Liver (tissue), 9 donors: Measurements from ENCODE around the gene KSR1. TPM values are rescaled to one million over a fixed set of nuclear protein-coding genes. Genes with fewer than 3 reads are reported as not detected.

Experiments
- DNase-seq: peaks from one replicate; pipeline ENCODE4 v3.0.0-alpha.2; 2017; ENCODE audit warnings: low spot score
- H3K27ac ChIP-seq, 2 donors: one replicate each; pipeline ENCODE4 v1.7.0; 2013; ENCODE audit warnings: inconsistent platforms in 2 of 2, low read length in 2 of 2, control low read depth in 1 of 2, low read depth in 1 of 2, mild to moderate bottlenecking in 1 of 2
- H3K27me3 ChIP-seq, 4 donors: one replicate each; pipeline versions ENCODE4 v1.6.1 to v1.7.0; 2013; ENCODE audit warnings: low read length in 3 of 4, inconsistent platforms in 1 of 4, mild to moderate bottlenecking in 1 of 4, moderate library complexity in 1 of 4; ENCODE audit not compliant: control insufficient read depth in 4 of 4, insufficient read depth in 4 of 4
- H3K36me3 ChIP-seq, 4 donors: one replicate each; pipeline versions ENCODE4 v1.6.1 to v1.7.0; 2013; ENCODE audit warnings: low read length in 3 of 4, mild to moderate bottlenecking in 3 of 4, low read depth in 1 of 4, moderate library complexity in 1 of 4; ENCODE audit not compliant: control insufficient read depth in 4 of 4, insufficient read depth in 3 of 4
- H3K4me1 ChIP-seq, 4 donors: one replicate each; pipeline versions ENCODE4 v1.6.1 to v1.7.0; 2013; ENCODE audit warnings: low read length in 3 of 4, mild to moderate bottlenecking in 3 of 4, moderate library complexity in 1 of 4; ENCODE audit not compliant: control insufficient read depth in 4 of 4, insufficient read depth in 4 of 4
- H3K4me3 ChIP-seq, 3 donors: one replicate each; pipeline versions ENCODE4 v1.6.1 to v1.7.0; 2013; ENCODE audit warnings: low read length in 3 of 3, control low read depth in 1 of 3, low read depth in 1 of 3, mild to moderate bottlenecking in 1 of 3
- H3K9ac ChIP-seq, 2 donors: one replicate each; pipeline ENCODE4 v1.7.0; 2013; ENCODE audit warnings: low read length in 2 of 2, mild to moderate bottlenecking in 2 of 2, moderate library complexity in 2 of 2, control low read depth in 1 of 2, low read depth in 1 of 2
- H3K9me3 ChIP-seq, 4 donors: one replicate each; pipeline versions ENCODE4 v1.6.1 to v1.7.0; 2013; ENCODE audit warnings: low read length in 3 of 4; ENCODE audit not compliant: control insufficient read depth in 4 of 4
- EGR1 ChIP-seq, 2 donors: IDR thresholded peaks; 2 replicates each; pipeline ENCODE4 v1.6.1; 2016 to 2018; ENCODE audit warnings: antibody characterized with exemption in 2 of 2, low read depth in 2 of 2
- FOXA1 ChIP-seq: IDR thresholded peaks from 2 replicates; pipeline ENCODE4 v1.6.1; 2016; ENCODE audit warnings: antibody characterized with exemption
- FOXA2 ChIP-seq: IDR thresholded peaks from 2 replicates; pipeline ENCODE4 v1.6.1; 2016; ENCODE audit warnings: antibody characterized with exemption
- HNF4A ChIP-seq, 2 donors: conservative IDR thresholded peaks; 2 replicates each; pipeline ENCODE4 v1.6.1; 2016; ENCODE audit warnings: antibody characterized with exemption in 2 of 2, mild to moderate bottlenecking in 2 of 2
- HNF4G ChIP-seq: IDR thresholded peaks from 2 replicates; pipeline ENCODE4 v1.6.1; 2016; ENCODE audit warnings: antibody characterized with exemption
- NR2F2 ChIP-seq: IDR thresholded peaks from 2 replicates; pipeline ENCODE4 v1.6.1; 2016; ENCODE audit warnings: antibody characterized with exemption
- RAD21 ChIP-seq, 2 donors: IDR thresholded peaks; 2 replicates each; pipeline ENCODE4 v1.6.1; 2016; ENCODE audit warnings: antibody characterized with exemption in 2 of 2, mild to moderate bottlenecking in 2 of 2
- RXRA ChIP-seq, 2 donors: IDR thresholded peaks; 2 replicates each; pipeline ENCODE4 v1.6.1; 2017 to 2018; ENCODE audit warnings: antibody characterized with exemption in 2 of 2, mild to moderate bottlenecking in 1 of 2
- SP1 ChIP-seq: IDR thresholded peaks from 2 replicates; pipeline ENCODE4 v1.6.1; 2018; ENCODE audit warnings: antibody characterized with exemption, mild to moderate bottlenecking
- TAF1 ChIP-seq: conservative IDR thresholded peaks from 2 replicates; pipeline ENCODE4 v1.6.1; 2016; ENCODE audit warnings: antibody characterized with exemption, mild to moderate bottlenecking
- YY1 ChIP-seq: IDR thresholded peaks from 2 replicates; pipeline ENCODE4 v1.6.1; 2016; ENCODE audit warnings: antibody characterized with exemption, mild to moderate bottlenecking
- whole genome bisulfite sequencing: extraction: QIAGEN DNeasy Blood & Tissue Kit; methylation state at CpG from one replicate; pipeline ENCODE4 v1.1.7; 2013; 5-methylcytosine and 5-hydroxymethylcytosine counted together
- polyA plus RNA-seq, 2 donors: library from polyadenylated mRNA; stranded (reverse) in 1 of 2; unstranded in 1 of 2; fragments of 200-250 nt in 1 of 2; fragments of >200 nt in 1 of 2; fragmentation: Nextera tagmentation in 1 of 2; extraction: Ambion mirVana in 1 of 2; gene quantifications; one replicate each; pipeline versions ENCODE4 v1.2.1 to v1.2.3, GENCODE V29; 2013 to 2015
- total RNA-seq, 2 donors: library from RNA; depleted of rRNA; stranded (reverse); fragments of >200 nt; gene quantifications; one replicate each; pipeline ENCODE4 v1.2.3, GENCODE V29; 2014
- TF ChIP-seq, protein P1 (sequence below): IDR thresholded peaks from 2 replicates; pipeline ENCODE4 v1.6.1; 2016; ENCODE audit warnings: antibody characterized with exemption
- TF ChIP-seq, protein P2 (sequence below): IDR thresholded peaks from 2 replicates; pipeline ENCODE4 v1.6.1; 2016; ENCODE audit warnings: antibody characterized with exemption
- TF ChIP-seq, protein P3 (sequence below): fragments of 150-350 bp; IDR thresholded peaks from 2 replicates; pipeline ENCODE4 v1.5.1; 2017; ENCODE audit warnings: improper control_type of control experiment, low read depth, low read length; ENCODE audit not compliant: missing input control
- donor health status: healthy.
- donor health status: healthy.
- donor health status: healthy.
- donor health status: healthy.
- donor health status: healthy.

KSR1 gene
- total and polyA plus RNA-seq, 4 donors = 1.2 to 9.0 (median 4.1) TPM

DNA sequence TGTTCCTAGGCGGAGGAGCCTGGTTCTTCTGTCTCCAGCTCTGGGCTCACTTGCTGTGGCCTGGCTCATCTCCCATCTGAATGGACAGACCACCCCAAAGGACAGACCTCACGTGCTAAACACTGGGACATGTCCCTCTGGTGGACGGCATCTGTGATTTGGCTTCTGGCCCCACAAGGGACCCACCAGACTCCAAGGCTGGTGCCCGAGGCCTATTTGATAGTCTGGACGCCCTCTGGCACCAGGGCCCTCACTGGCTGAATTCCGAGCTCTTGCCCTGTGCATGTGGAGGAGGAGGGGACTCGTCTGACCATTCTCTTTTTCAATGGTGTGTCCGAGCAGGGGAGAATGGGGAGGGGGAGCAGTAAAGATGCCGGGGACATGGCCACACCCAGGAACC is 112.0 kb downstream of the KSR1 start:
- no peaks in the 10 kb centered on the region for H3K27me3 ChIP-seq
- H3K36me3 ChIP-seq = no peaks in the 10 kb centered on the region
- H3K27ac ChIP-seq = no peak overlapping the region
- no peaks in the 10 kb centered on the region for H3K4me1 ChIP-seq
- H3K9ac ChIP-seq = no peak overlapping the region
- 97% methylated on average over 9 of the region's 9 CpGs for WGBS
- H3K9me3 ChIP-seq = no peaks in the 10 kb centered on the region
- no peak overlapping the region for H3K4me3 ChIP-seq
- DNase-seq = no peak
- TF ChIP-seq NR2F2 (no peak), HNF4A (conservative IDR thresholded peaks at IDR 0.05) (no peak), FOXA1 (no peak), YY1 (no peak), HNF4G (no peak)

DNA sequence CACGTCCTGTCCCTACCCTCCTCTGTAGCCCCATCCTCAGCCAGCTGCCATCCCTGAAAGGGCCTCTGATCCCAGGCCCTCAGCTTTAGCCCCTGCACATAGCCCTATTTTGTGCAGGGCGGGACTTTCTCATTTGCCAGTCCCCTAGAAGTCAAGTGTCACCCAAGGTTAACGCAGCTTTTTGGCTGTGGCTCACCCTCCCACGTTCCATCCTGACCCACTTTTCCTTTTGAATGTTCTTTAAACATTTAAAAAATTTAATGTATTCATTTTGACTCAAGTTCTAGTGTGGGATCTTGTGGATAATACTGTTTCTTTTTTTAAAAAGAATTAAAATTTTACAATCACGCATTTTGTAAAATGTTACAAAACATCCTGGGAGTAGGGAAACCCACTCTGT is 112.6 kb downstream of the KSR1 start:
- H3K27me3 ChIP-seq = no peaks in the 10 kb centered on the region
- no peak overlapping the region for H3K9ac ChIP-seq
- TF ChIP-seq HNF4G (no peak), TAF1 (no peak), RAD21 (IDR thresholded peaks at IDR 0.05) (no peak), FOXA2 (no peak), HNF4A (conservative IDR thresholded peaks at IDR 0.05) (no peak), FOXA1 (no peak), EGR1 (IDR thresholded peaks at IDR 0.05; ENCODE audit: low read depth in 2 of 2) (no peak), RXRA (IDR thresholded peaks at IDR 0.05) (no peak), NR2F2 (no peak), SP1 (no peak)
- TF ChIP-seq, protein P1, sequence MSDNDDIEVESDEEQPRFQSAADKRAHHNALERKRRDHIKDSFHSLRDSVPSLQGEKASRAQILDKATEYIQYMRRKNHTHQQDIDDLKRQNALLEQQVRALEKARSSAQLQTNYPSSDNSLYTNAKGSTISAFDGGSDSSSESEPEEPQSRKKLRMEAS = no peak
- TF ChIP-seq, protein P2, sequence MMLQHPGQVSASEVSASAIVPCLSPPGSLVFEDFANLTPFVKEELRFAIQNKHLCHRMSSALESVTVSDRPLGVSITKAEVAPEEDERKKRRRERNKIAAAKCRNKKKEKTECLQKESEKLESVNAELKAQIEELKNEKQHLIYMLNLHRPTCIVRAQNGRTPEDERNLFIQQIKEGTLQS = no peak
- TF ChIP-seq, protein P3, sequence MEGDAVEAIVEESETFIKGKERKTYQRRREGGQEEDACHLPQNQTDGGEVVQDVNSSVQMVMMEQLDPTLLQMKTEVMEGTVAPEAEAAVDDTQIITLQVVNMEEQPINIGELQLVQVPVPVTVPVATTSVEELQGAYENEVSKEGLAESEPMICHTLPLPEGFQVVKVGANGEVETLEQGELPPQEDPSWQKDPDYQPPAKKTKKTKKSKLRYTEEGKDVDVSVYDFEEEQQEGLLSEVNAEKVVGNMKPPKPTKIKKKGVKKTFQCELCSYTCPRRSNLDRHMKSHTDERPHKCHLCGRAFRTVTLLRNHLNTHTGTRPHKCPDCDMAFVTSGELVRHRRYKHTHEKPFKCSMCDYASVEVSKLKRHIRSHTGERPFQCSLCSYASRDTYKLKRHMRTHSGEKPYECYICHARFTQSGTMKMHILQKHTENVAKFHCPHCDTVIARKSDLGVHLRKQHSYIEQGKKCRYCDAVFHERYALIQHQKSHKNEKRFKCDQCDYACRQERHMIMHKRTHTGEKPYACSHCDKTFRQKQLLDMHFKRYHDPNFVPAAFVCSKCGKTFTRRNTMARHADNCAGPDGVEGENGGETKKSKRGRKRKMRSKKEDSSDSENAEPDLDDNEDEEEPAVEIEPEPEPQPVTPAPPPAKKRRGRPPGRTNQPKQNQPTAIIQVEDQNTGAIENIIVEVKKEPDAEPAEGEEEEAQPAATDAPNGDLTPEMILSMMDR = no peak
- 87% methylated on average over 5 of the region's 5 CpGs for WGBS
- no peak overlapping the region for H3K27ac ChIP-seq
- no peaks in the 10 kb centered on the region for H3K36me3 ChIP-seq
- no peak for DNase-seq
- H3K4me1 ChIP-seq = no peaks in the 10 kb centered on the region
- H3K9me3 ChIP-seq = no peaks in the 10 kb centered on the region
- no peak overlapping the region for H3K4me3 ChIP-seq

DNA sequence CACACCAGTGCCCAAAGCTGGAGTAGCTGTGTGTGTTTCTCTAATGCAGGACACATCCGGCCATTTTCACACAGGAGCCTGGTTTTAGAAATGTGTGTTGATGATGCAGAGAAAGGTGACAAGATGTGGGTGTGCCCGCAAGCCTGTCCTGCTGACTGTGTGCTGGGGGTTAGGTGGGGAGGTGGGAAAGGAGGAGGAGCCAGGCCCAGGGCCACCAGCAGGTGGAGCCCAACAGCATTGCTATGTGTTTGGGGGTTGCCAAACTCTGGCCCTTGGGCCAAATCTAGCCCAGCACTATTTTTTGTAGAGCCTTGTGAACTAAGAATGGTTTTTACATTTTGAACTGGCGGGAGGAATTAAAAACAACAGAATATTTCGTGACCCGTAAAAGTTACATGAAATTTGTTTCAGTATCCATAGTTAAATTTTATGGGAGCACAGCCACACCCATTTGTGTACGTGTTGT is 113.0 kb downstream of the KSR1 start:
- Histone ChIP-seq H3K27ac (no peak overlapping the region), H3K27me3 (no peaks in the 10 kb centered on the region), H3K9me3 (no peaks in the 10 kb centered on the region), H3K4me3 (no peak overlapping the region), H3K9ac (no peak overlapping the region), H3K36me3 (no peaks in the 10 kb centered on the region), H3K4me1 (no peaks in the 10 kb centered on the region)
- 90% methylated on average over 6 of the region's 6 CpGs for WGBS
- TF ChIP-seq NR2F2 (no peak), EGR1 (IDR thresholded peaks at IDR 0.05; ENCODE audit: low read depth in 2 of 2) (no peak), TAF1 (no peak), RAD21 (IDR thresholded peaks at IDR 0.05) (peak; percentile 11 to 45), FOXA1 (no peak), YY1 (no peak), FOXA2 (no peak)
- TF ChIP-seq, protein P3 = peak; percentile 31
- DNase-seq = peak; percentile 75
